Measurements from ENCODE around the gene GRPEL2.

The GRPEL2 gene

GRCh38 chr5:149391524-149391923 is 46.2 kb downstream of the GRPEL2 start:
- no peak overlapping the region for H3K27ac ChIP-seq (ENCODE audit: extremely low read depth, low read depth, low read length)
- H3K9me3 ChIP-seq (ENCODE audit: control insufficient read depth, insufficient read depth, low read depth, low read length), result no peaks in the 10 kb centered on the region
- H3K4me1 ChIP-seq (ENCODE audit: control insufficient read depth, insufficient read depth, low read length), result no peaks in the 10 kb centered on the region
- H3K4me3 ChIP-seq (ENCODE audit: low read depth, low read length), result no peak overlapping the region
- CTCF ChIA-PET, result interaction anchor here (1.2 kb wide), 1 partner anchor 77 kb away, joined by 3 read pairs; no protein-coding TSS in a partner anchor
- POLR2A ChIA-PET, result no interaction called here
- H3K36me3 ChIP-seq (ENCODE audit: control insufficient read depth in 2 of 2, insufficient read depth in 1 of 2, low read length in 2 of 2), result no peaks in the 10 kb centered on the region
- TF ChIP-seq ZNF548 (tag by site-specific recombination; IDR thresholded peaks at IDR 0.05), result no peak
- TF ChIP-seq FEZF1 (tag by site-specific recombination; IDR thresholded peaks at IDR 0.05), result no peak
- no peak for TF ChIP-seq KLF8 (tag by site-specific recombination; IDR thresholded peaks at IDR 0.05)
- TF ChIP-seq AEBP2 (tag by site-specific recombination; IDR thresholded peaks at IDR 0.05; ENCODE audit: borderline replicate concordance), result no peak
- no peak for TF ChIP-seq ZNF223 (tag by site-specific recombination; IDR thresholded peaks at IDR 0.05)
- TF ChIP-seq ZNF830 (tag by site-specific recombination; IDR thresholded peaks at IDR 0.05; ENCODE audit: low read depth), result no peak
- no peak for TF ChIP-seq ZNF555 (tag by site-specific recombination; conservative IDR thresholded peaks at IDR 0.05)
- TF ChIP-seq ZBTB26 (tag by site-specific recombination; optimal IDR thresholded peaks at IDR 0.05), result no peak
- TF ChIP-seq ZNF518A (tag by site-specific recombination; conservative IDR thresholded peaks at IDR 0.05; ENCODE audit: low read depth), result no peak
- no peak for TF ChIP-seq ZNF311 (tag by site-specific recombination; IDR thresholded peaks at IDR 0.05; ENCODE audit: borderline replicate concordance)
- no peak for TF ChIP-seq ZFP69B (tag by site-specific recombination; IDR thresholded peaks at IDR 0.05)
- no peak for TF ChIP-seq ZSCAN4 (tag by site-specific recombination; IDR thresholded peaks at IDR 0.05)
- TF ChIP-seq TRIM28 (IDR thresholded peaks at IDR 0.05; ENCODE audit: borderline replicate concordance, low read length), result no peak
- TF ChIP-seq ZNF404 (tag by site-specific recombination; IDR thresholded peaks at IDR 0.05), result no peak
- no peak for TF ChIP-seq ZNF112 (tag by site-specific recombination; IDR thresholded peaks at IDR 0.05)
- no peak for TF ChIP-seq GLI2 (tag by site-specific recombination; IDR thresholded peaks at IDR 0.05; ENCODE audit: borderline replicate concordance, low read depth)
- no peak for TF ChIP-seq ZNF26 (tag by site-specific recombination; IDR thresholded peaks at IDR 0.05)
- no peak for TF ChIP-seq PRDM10 (tag by site-specific recombination; IDR thresholded peaks at IDR 0.05)
- TF ChIP-seq ZNF792 (tag by site-specific recombination; IDR thresholded peaks at IDR 0.05), result no peak
